ENCODE data around the gene CTDSPL2.

Gene CTDSPL2

GRCh38 chr15:44468709-44469385 lies 41.4 kb downstream of the CTDSPL2 start:
- no peak for TF ChIP-seq CTCF (IDR thresholded peaks at IDR 0.05)
- H3K4me3 ChIP-seq = no peak overlapping the region
- intact Hi-C loops (cut with DNase I; ENCODE audit: low total_unique reads) = no loop called here
- H3K27ac ChIP-seq = no peak overlapping the region
- H3K36me3 ChIP-seq = peaks cover 0 to 21% (median 10%) of the 10 kb centered on the region in 3 donors
- no peaks in the 10 kb centered on the region for H3K27me3 ChIP-seq
- H3K4me1 ChIP-seq = no peaks in the 10 kb centered on the region
- no peak for DNase-seq
- no peaks in the 10 kb centered on the region for H3K9me3 ChIP-seq

GRCh38 chr15:44471885-44472455 lies 44.5 kb downstream of the CTDSPL2 start:
- H3K9me3 ChIP-seq = no peaks in the 10 kb centered on the region
- peaks cover 0 to 11% (median 0%) of the 10 kb centered on the region in 3 donors for H3K36me3 ChIP-seq
- H3K27me3 ChIP-seq = no peaks in the 10 kb centered on the region
- no peak for DNase-seq
- intact Hi-C loops (cut with DNase I; ENCODE audit: low total_unique reads) = no loop called here
- H3K27ac ChIP-seq = no peak overlapping the region
- H3K4me3 ChIP-seq = no peak overlapping the region
- H3K4me1 ChIP-seq = no peaks in the 10 kb centered on the region
- no peak for TF ChIP-seq CTCF (IDR thresholded peaks at IDR 0.05)

- Histone ChIP-seq H3K4me3 (no peak overlapping the region), H3K36me3 (peaks cover 0 to 7% (median 1%) of the 10 kb centered on the region in 3 donors)
- intact Hi-C loops (cut with DNase I; ENCODE audit: low total_unique reads) = no loop called here
These were observed 51.9 kb downstream of the CTDSPL2 start for GRCh38 chr15:44479343-44479742.

GRCh38 chr15:44482090-44482489 lies 54.7 kb downstream of the CTDSPL2 start:
- Histone ChIP-seq H3K4me1 (no peaks in the 10 kb centered on the region), H3K9me3 (no peaks in the 10 kb centered on the region), H3K4me3 (no peak overlapping the region), H3K27ac (no peak overlapping the region), H3K27me3 (no peaks in the 10 kb centered on the region), H3K36me3 (peaks cover 4 to 15% (median 14%) of the 10 kb centered on the region in 3 donors)
- DNase-seq = no peak
- intact Hi-C loops (cut with DNase I; ENCODE audit: low total_unique reads) = no loop called here
- no peak for TF ChIP-seq CTCF (IDR thresholded peaks at IDR 0.05)

More at GRCh38 chr15:44479343-44479742, 51.9 kb downstream of the CTDSPL2 start:
- no peak for DNase-seq
- H3K9me3 ChIP-seq = no peaks in the 10 kb centered on the region
- H3K4me1 ChIP-seq = no peaks in the 10 kb centered on the region
- no peaks in the 10 kb centered on the region for H3K27me3 ChIP-seq
- TF ChIP-seq CTCF (IDR thresholded peaks at IDR 0.05) = no peak
- H3K27ac ChIP-seq = no peak overlapping the region

- no peaks in the 10 kb centered on the region for H3K27me3 ChIP-seq
- no peaks in the 10 kb centered on the region for H3K9me3 ChIP-seq
- no peak overlapping the region for H3K27ac ChIP-seq
- H3K36me3 ChIP-seq = peaks cover 24 to 38% (median 30%) of the 10 kb centered on the region in 3 donors
- intact Hi-C loops (cut with DNase I; ENCODE audit: low total_unique reads) = no loop called here
- peaks cover 0 to 7% (median 0%) of the 10 kb centered on the region in 4 donors for H3K4me1 ChIP-seq
- H3K4me3 ChIP-seq = no peak overlapping the region
- DNase-seq = no peak
- TF ChIP-seq CTCF (IDR thresholded peaks at IDR 0.05) = no peak
These were observed 58.5 kb downstream of the CTDSPL2 start for GRCh38 chr15:44485880-44486279.
